CD14-positive monocyte (primary cell): ENCODE measurements around the gene C2orf66. TPM values are rescaled to one million over a fixed set of nuclear protein-coding genes. Genes with fewer than 3 reads are reported as not detected.

Experiments
- DNase-seq, 3 donors: peaks; one replicate each; pipeline ENCODE4 v3.0.0-alpha.2; 2011 to 2022
- H2AFZ ChIP-seq: 2 replicates; pipeline ENCODE4 v1.6.0; 2012; ENCODE audit warnings: mild to moderate bottlenecking, low read depth, low read length, inconsistent platforms; ENCODE audit not compliant: insufficient read depth, poor library complexity, severe bottlenecking
- H3K27ac ChIP-seq, 2 donors: 1 replicate in 1 of 2; 2 replicates in 1 of 2; pipeline ENCODE4 v1.5.1; 2012 to 2013; ENCODE audit warnings: low read length in 2 of 2, control low read depth in 1 of 2, inconsistent platforms in 1 of 2, low read depth in 1 of 2, mild to moderate bottlenecking in 1 of 2
- H3K27me3 ChIP-seq, 2 donors: one replicate each; pipeline versions ENCODE4 v1.6.0 to v1.6.1; 2011 to 2013; ENCODE audit warnings: low read length in 2 of 2; ENCODE audit not compliant: control insufficient read depth in 2 of 2, insufficient read depth in 2 of 2
- H3K36me3 ChIP-seq, 2 donors: replicated peaks in 1 of 2; 1 replicate in 1 of 2; 2 replicates in 1 of 2; pipeline versions ENCODE4 v1.5.1 to v1.6.1; 2012 to 2013; ENCODE audit warnings: low read length in 2 of 2, control low read depth in 1 of 2, inconsistent platforms in 1 of 2, mild to moderate bottlenecking in 1 of 2; ENCODE audit not compliant: insufficient read depth in 2 of 2, control insufficient read depth in 1 of 2
- H3K4me1 ChIP-seq, 2 donors: 1 replicate in 1 of 2; 2 replicates in 1 of 2; pipeline versions ENCODE4 v1.5.1 to v1.6.1; 2012 to 2013; ENCODE audit warnings: low read length in 2 of 2, control low read depth in 1 of 2, inconsistent platforms in 1 of 2, mild to moderate bottlenecking in 1 of 2, moderate library complexity in 1 of 2; ENCODE audit not compliant: insufficient read depth in 2 of 2, control insufficient read depth in 1 of 2
- H3K4me2 ChIP-seq: replicated peaks from 2 replicates; pipeline ENCODE3; 2012; ENCODE audit warnings: low read length, moderate library complexity, mild to moderate bottlenecking; ENCODE audit not compliant: poor library complexity, severe bottlenecking; ENCODE audit errors: extremely low read depth
- H3K4me3 ChIP-seq, 3 experiments: fragments of 200-600 bp in 1 of 3; sonication (generic) in 1 of 3; replicated peaks in 1 of 3; 1 replicate in 2 of 3; 2 replicates in 1 of 3; pipeline ENCODE4 v1.5.1; 2011 to 2013; ENCODE audit warnings: low read length in 3 of 3, mild to moderate bottlenecking in 3 of 3, control low read depth in 2 of 3, low read depth in 2 of 3, inconsistent platforms in 1 of 3, moderate library complexity in 1 of 3
- H3K79me2 ChIP-seq: 2 replicates; pipeline ENCODE4 v1.6.0; 2012; ENCODE audit warnings: mild to moderate bottlenecking, control low read depth, inconsistent platforms, low read length, moderate library complexity; ENCODE audit not compliant: insufficient read depth
- H3K9ac ChIP-seq: 2 replicates; pipeline ENCODE4 v1.6.0; 2017; ENCODE audit warnings: low read length, mild to moderate bottlenecking; ENCODE audit not compliant: insufficient read depth, poor library complexity, severe bottlenecking
- H3K9me3 ChIP-seq, 2 donors: replicated peaks in 1 of 2; 1 replicate in 1 of 2; 2 replicates in 1 of 2; pipeline versions ENCODE4 v1.5.1 to v1.6.1; 2012 to 2013; ENCODE audit warnings: low read length in 2 of 2, control low read depth in 1 of 2; ENCODE audit not compliant: control insufficient read depth in 1 of 2, insufficient read depth in 1 of 2
- H4K20me1 ChIP-seq: 2 replicates; pipeline ENCODE4 v1.6.0; 2012; ENCODE audit warnings: mild to moderate bottlenecking, low read length, control low read depth, moderate library complexity; ENCODE audit not compliant: insufficient read depth
- H3K27ac Mint-ChIP-seq, 7 donors: one replicate each; pipeline ENCODE4 v1.8.0; 2020; ENCODE audit warnings: mild to moderate bottlenecking in 7 of 7, mixed read lengths in 7 of 7, moderate library complexity in 6 of 7, inconsistent platforms in 2 of 7
- H3K27me3 Mint-ChIP-seq, 3 donors: one replicate each; pipeline ENCODE4 v1.8.0; 2021 to 2022; ENCODE audit warnings: low read depth in 3 of 3, mild to moderate bottlenecking in 3 of 3, mixed read lengths in 3 of 3, moderate library complexity in 3 of 3, inconsistent platforms in 1 of 3
- H3K36me3 Mint-ChIP-seq, 2 donors: one replicate each; pipeline ENCODE4 v1.8.0; 2020; ENCODE audit warnings: mixed read lengths in 2 of 2, inconsistent platforms in 1 of 2, mild to moderate bottlenecking in 1 of 2
- H3K4me1 Mint-ChIP-seq: one replicate; pipeline ENCODE4 v1.8.0; 2020; ENCODE audit warnings: mild to moderate bottlenecking, mixed read lengths
- H3K4me3 Mint-ChIP-seq, 2 donors: one replicate each; pipeline ENCODE4 v1.8.0; 2020; ENCODE audit warnings: mild to moderate bottlenecking in 2 of 2, mixed read lengths in 2 of 2, moderate library complexity in 1 of 2
- H3K9me3 Mint-ChIP-seq, 7 donors: one replicate each; pipeline ENCODE4 v1.8.0; 2020 to 2022; ENCODE audit warnings: mixed read lengths in 7 of 7, mild to moderate bottlenecking in 6 of 7, moderate library complexity in 6 of 7, inconsistent platforms in 2 of 7
- WGBS: methylation state at CpG from one replicate; pipeline ENCODE4 v1.1.5; 2013; ENCODE audit warnings: missing lambda C conversion rate; ENCODE audit not compliant: insufficient coverage; 5-methylcytosine and 5-hydroxymethylcytosine counted together
- intact Hi-C, 2 donors: fragments of 100-400 bp; cut with micrococcal nuclease; formaldehyde crosslinking; loops; one replicate each; pipeline versions ENCODE4 v1.15.0 to v1.15.1; 2023
- polyA plus RNA-seq, 3 donors: library from polyadenylated mRNA; depleted of rRNA in 1 of 3; unstranded in 2 of 3; stranded (reverse) in 1 of 3; fragments of 300-500 nt in 2 of 3; fragments of >200 nt in 1 of 3; fragmentation: Illumina TruSeq in 2 of 3; gene quantifications; 1 replicate in 2 of 3; 2 replicates in 1 of 3; pipeline ENCODE4 v1.2.3, GENCODE V29; 2012 to 2021
- TF ChIP-seq, protein P1 (sequence below): fragments of 200-600 bp; IDR thresholded peaks from one replicate; pipeline ENCODE4 v1.8.0; 2022; ENCODE audit warnings: antibody characterized with exemption, mild to moderate bottlenecking

C2orf66 gene
- polyA plus RNA-seq, 3 donors, result not detected

DNA sequence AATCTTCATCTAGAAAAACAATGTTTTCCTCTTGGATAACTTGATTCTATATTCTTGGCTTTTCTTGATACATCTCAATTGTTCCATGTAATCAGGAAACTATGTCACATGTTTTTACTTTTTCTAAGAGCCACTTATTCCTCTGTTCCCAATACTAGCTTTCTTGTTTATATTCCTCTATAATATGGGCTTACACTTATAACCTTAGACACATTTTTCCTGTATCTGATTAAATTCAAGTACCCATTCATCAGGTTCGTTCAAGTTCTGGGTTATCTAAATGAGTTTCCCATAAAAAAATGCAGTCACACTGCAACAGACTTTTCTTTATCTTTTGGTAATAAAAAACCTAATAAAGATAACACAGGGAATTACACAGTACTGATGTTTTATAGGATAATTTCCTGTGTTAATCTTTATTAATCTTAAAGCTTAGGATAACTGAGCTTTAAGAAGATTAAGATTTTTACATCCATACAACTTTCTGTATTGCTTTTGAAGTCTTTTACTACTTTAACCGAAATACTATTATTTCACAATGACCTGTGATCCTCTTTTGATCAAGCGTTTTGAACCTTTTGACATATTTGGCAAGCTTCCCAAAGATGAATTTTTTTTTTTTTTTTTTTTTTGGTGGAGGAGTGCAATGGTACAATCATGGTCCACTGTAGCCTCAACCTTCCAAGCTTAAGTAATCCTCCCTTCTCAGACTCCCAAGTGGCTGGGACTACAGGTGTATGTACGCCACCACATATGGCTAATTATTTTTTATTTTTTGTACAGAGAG lies 44.3 kb upstream of the C2orf66 start:
- Histone ChIP-seq H3K4me1 (no peaks in the 10 kb centered on the region), H4K20me1 (no peaks in the 10 kb centered on the region), H3K27ac (no peak overlapping the region), H3K27me3 (no peaks in the 10 kb centered on the region), H3K4me2 (no peak overlapping the region), H3K9ac (no peak overlapping the region), H3K9me3 (no peaks in the 10 kb centered on the region), H3K79me2 (no peaks in the 10 kb centered on the region), H3K4me3 (no peak overlapping the region), H2AFZ (no peak overlapping the region), H3K36me3 (no peaks in the 10 kb centered on the region)
- Mint-ChIP-seq H3K4me1 (peaks cover 4% of the 10 kb centered on the region), H3K36me3 (peaks cover 1 to 2% of the 10 kb centered on the region in 2 donors), H3K27me3 (peaks cover 0 to 1% (median 1%) of the 10 kb centered on the region in 3 donors), H3K4me3 (no peak overlapping the region), H3K27ac (no peak overlapping the region), H3K9me3 (peaks cover 0 to 3% (median 0%) of the 10 kb centered on the region in 7 donors)
- no CpG with 5 or more reads among the region's 4 CpGs for WGBS
- DNase-seq, result no peak
- intact Hi-C loops, result no loop called here
- TF ChIP-seq, protein P1, sequence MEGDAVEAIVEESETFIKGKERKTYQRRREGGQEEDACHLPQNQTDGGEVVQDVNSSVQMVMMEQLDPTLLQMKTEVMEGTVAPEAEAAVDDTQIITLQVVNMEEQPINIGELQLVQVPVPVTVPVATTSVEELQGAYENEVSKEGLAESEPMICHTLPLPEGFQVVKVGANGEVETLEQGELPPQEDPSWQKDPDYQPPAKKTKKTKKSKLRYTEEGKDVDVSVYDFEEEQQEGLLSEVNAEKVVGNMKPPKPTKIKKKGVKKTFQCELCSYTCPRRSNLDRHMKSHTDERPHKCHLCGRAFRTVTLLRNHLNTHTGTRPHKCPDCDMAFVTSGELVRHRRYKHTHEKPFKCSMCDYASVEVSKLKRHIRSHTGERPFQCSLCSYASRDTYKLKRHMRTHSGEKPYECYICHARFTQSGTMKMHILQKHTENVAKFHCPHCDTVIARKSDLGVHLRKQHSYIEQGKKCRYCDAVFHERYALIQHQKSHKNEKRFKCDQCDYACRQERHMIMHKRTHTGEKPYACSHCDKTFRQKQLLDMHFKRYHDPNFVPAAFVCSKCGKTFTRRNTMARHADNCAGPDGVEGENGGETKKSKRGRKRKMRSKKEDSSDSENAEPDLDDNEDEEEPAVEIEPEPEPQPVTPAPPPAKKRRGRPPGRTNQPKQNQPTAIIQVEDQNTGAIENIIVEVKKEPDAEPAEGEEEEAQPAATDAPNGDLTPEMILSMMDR, result no peak

GRCh38 chr2:196851088-196851487 lies 41.9 kb upstream of the C2orf66 start:
- TF ChIP-seq, protein P1, result no peak
- no peak overlapping the region for H2AFZ ChIP-seq
- no peaks in the 10 kb centered on the region for H3K27me3 ChIP-seq
- no peak overlapping the region for H3K27ac ChIP-seq
- no peaks in the 10 kb centered on the region for H3K9me3 Mint-ChIP-seq
- no peaks in the 10 kb centered on the region for H3K36me3 ChIP-seq
- H3K27me3 Mint-ChIP-seq, result peaks cover 0 to 1% (median 0%) of the 10 kb centered on the region in 3 donors
- no peak overlapping the region for H3K9ac ChIP-seq
- no peak overlapping the region for H3K27ac Mint-ChIP-seq
- no peaks in the 10 kb centered on the region for H3K9me3 ChIP-seq
- peaks cover 0 to 3% of the 10 kb centered on the region in 2 donors for H3K36me3 Mint-ChIP-seq
- H3K4me3 ChIP-seq, result no peak overlapping the region
- WGBS, result no CpG with 5 or more reads among the region's 1 CpG
- H3K4me1 ChIP-seq, result no peaks in the 10 kb centered on the region
- no peaks in the 10 kb centered on the region for H4K20me1 ChIP-seq
- no peak overlapping the region for H3K4me2 ChIP-seq
- no peak overlapping the region for H3K4me3 Mint-ChIP-seq
- intact Hi-C loops, result no loop called here
- H3K4me1 Mint-ChIP-seq, result peaks cover 2% of the 10 kb centered on the region
- no peaks in the 10 kb centered on the region for H3K79me2 ChIP-seq
- DNase-seq, result no peak
